Ectodermal cell (in vitro differentiated cells): ENCODE measurements around the gene COL27A1.
"Not testable (repeated sequence)": the region's sequence is repeated elsewhere in the genome, so short reads cannot be mapped to it uniquely, and the experiment has no call there.

Source experiments
- H3K27ac ChIP-seq: 2 replicates; pipeline ENCODE4 v1.7.0; 2013; ENCODE audit warnings: mild to moderate bottlenecking, low read depth, low read length; ENCODE audit not compliant: insufficient read depth, poor library complexity, severe bottlenecking
- H3K27me3 ChIP-seq: 2 replicates; pipeline ENCODE4 v1.7.0; 2013; ENCODE audit warnings: mild to moderate bottlenecking, low read length; ENCODE audit not compliant: insufficient read depth, control insufficient read depth, poor library complexity, severe bottlenecking
- H3K36me3 ChIP-seq: one replicate; pipeline ENCODE4 v1.7.0; 2013; ENCODE audit warnings: low read length; ENCODE audit not compliant: control insufficient read depth, insufficient read depth
- H3K4me1 ChIP-seq: one replicate; pipeline ENCODE4 v1.7.0; 2013; ENCODE audit warnings: low read length; ENCODE audit not compliant: control insufficient read depth, insufficient read depth
- H3K4me3 ChIP-seq: 2 replicates; pipeline ENCODE4 v1.7.0; 2013; ENCODE audit warnings: low read depth, low read length, control low read depth; ENCODE audit not compliant: insufficient read depth
- H3K9me3 ChIP-seq: 2 replicates; pipeline ENCODE4 v1.7.0; 2013; ENCODE audit warnings: mild to moderate bottlenecking, low read length, moderate library complexity; ENCODE audit not compliant: control insufficient read depth
- WGBS, 2 experiments: methylation state at CpG; one replicate each; pipeline ENCODE4 v1.1.7; 2013; ENCODE audit warnings: missing lambda C conversion rate in 2 of 2; 5-methylcytosine and 5-hydroxymethylcytosine counted together

COL27A1 gene

DNA sequence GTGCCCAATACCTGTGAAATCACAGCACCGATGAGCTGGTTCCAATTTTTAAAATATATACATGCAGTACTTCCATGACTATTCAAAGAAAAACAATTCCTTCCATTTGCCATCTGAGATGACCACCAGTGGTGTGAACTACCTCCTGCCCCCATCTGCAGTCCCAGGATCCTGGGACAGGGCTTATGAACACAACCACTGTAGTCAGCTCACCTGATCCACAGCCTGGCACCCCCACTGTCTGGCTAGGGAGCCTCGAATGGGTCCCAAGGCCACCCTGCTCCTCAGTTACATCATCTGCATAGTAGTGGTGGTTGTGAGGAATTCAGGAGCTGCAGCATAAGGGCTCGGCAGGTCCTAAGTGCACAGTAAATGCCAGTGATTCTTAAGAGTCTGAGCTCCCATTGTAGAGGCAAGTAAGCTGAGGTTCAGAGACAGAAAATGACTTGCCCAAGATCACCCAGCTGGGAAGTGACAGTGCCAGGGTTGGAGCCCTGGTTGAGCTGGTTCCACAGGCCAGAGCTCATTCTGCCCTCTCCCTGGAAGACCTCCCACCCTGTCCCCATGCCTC, 170.4 kb downstream of the COL27A1 start:
- not testable (repeated sequence) for H3K4me1 ChIP-seq
- 90 to 95% methylated on average over 2 to 3 of the region's 3 CpGs for WGBS, 2 experiments

DNA sequence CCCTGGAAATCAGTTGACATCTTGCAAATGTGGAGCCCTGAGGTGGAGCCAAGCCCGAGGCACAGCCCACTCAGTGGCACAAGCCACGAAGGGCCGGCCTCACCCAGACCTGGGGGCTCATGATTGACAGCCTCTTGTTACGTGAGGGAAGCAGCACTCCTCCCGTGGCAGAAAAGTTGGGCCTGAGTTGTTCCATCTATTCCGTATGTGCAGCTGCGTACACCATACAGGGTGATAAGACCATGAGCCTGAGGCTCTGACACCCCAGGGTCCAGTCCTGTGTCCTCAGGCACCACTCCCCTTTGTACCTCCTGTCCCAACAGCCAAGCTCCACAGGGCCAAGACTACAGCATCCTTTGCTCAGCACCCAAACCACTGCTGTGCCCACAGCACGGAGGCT, 172.4 kb downstream of the COL27A1 start:
- Histone ChIP-seq H3K27ac (no peak overlapping the region), H3K9me3 (no peaks in the 10 kb centered on the region), H3K27me3 (no peaks in the 10 kb centered on the region), H3K4me1 (no peaks in the 10 kb centered on the region), H3K36me3 (no peaks in the 10 kb centered on the region), H3K4me3 (no peak overlapping the region)
- 95% methylated on average over 8 of the region's 8 CpGs for WGBS, 2 experiments

More for the DNA sequence above, 170.4 kb downstream of the COL27A1 start:
- not testable (repeated sequence) for H3K27ac ChIP-seq, H3K36me3 ChIP-seq, H3K4me3 ChIP-seq, H3K9me3 ChIP-seq, H3K27me3 ChIP-seq

DNA sequence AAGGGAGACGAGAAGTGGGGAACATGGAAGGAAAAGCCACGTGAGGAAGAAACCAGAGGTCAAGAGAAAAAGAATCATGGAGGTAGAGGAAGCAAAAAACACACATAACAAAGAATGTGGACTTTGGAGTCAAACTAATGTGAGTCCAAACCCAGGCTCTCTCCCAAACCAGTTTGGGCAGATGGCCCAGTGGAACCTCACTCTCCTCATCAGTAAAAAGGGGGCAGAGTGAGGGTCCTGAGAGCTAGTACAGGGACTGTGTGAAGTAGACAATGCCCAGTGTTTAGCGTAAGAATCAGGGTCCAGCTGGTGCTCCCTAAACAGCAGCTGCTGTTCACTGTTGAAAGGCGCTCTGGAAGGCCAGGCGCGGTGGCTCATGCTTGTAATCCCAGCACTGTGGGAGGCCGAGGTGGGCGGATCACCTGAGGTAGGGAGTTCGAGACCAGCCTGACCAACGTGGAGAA, 173.1 kb downstream of the COL27A1 start:
- H3K27ac ChIP-seq, H3K36me3 ChIP-seq, H3K4me3 ChIP-seq, H3K4me1 ChIP-seq, H3K27me3 ChIP-seq, H3K9me3 ChIP-seq: not testable (repeated sequence)
- WGBS, 2 experiments: 89% methylated on average over 10 of the region's 10 CpGs

DNA sequence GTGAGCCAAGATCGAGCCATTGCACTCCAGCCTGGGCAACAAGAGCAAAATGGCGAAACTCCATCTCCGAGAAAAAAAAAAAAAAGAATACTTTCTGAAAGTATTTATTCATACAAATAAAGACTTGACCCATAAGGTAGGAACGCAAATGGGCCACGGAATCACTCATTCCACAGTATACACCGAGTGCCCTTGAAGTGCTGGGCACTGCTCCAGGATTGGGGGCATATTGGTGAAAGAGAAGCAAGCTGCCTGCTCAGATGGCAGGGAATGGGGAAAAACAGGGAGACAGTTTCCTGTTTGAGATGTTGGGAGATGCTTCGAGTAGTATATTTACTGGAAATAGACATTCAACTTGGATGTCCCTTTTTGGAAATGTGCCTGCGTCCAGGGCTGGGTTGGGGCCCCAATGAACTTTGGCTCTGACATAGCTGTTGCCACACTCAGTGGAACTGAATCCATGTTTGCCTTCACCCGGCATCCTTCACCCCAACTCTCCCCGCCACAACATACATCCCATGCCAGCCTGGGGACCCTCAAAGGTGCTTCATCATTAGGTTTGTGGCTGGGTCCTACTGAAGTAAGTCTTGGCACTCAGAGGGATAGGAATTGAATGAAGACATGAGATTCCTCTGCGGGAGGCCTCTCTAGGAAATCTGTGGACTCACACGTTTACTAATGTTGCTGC, 173.7 kb downstream of the COL27A1 start:
- not testable (repeated sequence) for H3K9me3 ChIP-seq, H3K27me3 ChIP-seq, H3K4me3 ChIP-seq, H3K27ac ChIP-seq, H3K4me1 ChIP-seq, H3K36me3 ChIP-seq
- 94% methylated on average over 5 to 10 of the region's 12 CpGs for WGBS, 2 experiments

DNA sequence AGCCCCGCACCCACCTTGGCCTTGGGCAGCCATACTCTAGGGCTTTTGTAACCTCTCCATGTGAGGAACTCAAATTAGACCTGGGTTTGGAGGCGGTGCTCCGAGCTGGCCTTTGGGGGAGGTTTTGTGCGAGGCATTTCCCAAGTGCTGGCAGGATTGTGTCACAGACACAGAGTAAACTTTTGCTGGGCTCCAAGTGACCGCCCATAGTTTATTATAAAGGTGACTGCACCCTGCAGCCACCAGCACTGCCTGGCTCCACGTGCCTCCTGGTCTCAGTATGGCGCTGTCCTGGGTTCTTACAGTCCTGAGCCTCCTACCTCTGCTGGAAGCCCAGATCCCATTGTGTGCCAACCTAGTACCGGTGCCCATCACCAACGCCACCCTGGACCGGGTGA, 174.3 kb downstream of the COL27A1 start, which contains the start of gene ORM2:
TSS of gene ORM2 (plus strand) at position 245 of the 398 bp plus-strand sequence. CDS start at position 281, 36 bp downstream.
- not testable (repeated sequence) for H3K4me3 ChIP-seq, H3K36me3 ChIP-seq, H3K27ac ChIP-seq, H3K9me3 ChIP-seq, H3K4me1 ChIP-seq, H3K27me3 ChIP-seq
- 100% methylated on average over 2 of the region's 10 CpGs; no CpG with 5 or more reads in 1 of the 2 experiments for WGBS, 2 experiments

DNA sequence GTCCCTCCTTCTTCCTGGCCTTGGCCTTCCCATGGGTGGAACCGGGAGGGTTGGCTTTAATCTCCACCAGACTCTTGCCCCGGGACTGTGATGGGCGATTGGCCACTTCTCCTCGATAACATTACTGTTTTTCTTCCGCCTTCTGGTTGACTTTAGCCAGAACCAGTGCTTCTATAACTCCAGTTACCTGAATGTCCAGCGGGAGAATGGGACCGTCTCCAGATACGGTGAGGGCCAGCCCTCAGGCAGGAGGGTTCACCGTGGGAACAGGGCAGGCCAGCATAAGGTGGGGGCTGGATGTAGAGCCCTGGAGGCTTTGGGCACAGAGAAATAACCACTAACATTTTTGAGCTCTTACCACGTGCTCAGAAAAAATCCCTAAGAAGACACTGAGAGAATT, 175.3 kb downstream of the COL27A1 start:
- H3K27ac ChIP-seq: no peak overlapping the region
- no peak overlapping the region for H3K4me3 ChIP-seq
- no peaks in the 10 kb centered on the region for H3K36me3 ChIP-seq
- H3K9me3 ChIP-seq: no peaks in the 10 kb centered on the region
- no peaks in the 10 kb centered on the region for H3K27me3 ChIP-seq
- H3K4me1 ChIP-seq: no peaks in the 10 kb centered on the region
- 90 to 92% methylated on average over 9 to 10 of the region's 10 CpGs for WGBS, 2 experiments

DNA sequence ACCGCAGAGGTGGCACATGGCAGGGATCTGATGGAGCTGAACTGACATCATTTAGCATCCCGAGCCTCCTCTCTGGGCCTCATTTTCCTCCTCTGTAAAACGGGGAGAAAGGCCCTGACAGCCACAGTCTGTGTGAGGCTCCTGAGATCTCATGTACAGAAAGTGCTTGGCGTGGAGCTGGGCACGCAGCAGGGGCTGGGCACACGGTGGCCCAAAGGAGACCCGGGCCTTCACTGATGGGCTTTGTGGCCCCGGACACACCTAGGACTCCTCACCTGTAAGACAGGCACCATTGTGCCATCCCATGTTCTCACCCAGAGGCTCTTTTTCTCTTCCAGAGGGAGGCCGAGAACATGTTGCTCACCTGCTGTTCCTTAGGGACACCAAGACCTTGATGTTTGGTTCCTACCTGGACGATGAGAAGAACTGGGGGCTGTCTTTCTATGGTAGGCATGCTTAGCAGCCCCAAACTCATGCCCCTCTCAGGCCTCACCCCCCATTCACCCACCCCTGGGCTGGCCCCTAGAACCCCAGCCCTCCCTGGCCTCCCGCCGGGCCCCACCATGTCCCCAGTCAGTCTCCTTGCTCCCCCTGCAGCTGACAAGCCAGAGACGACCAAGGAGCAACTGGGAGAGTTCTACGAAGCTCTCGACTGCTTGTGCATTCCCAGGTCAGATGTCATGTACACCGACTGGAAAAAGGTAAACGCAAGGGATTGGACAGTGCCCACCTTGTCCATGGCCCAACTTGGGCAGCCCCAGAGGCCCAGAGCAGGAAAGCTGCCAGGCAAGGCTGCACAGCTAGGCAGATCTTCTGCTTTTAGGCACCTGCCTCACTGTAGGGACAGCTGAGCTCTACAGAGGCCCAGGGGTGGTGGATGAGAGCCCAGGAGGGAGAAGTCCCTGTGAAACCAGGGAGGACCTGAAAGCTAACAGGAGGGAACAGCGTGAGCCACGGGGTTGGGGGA, 176.2 kb downstream of the COL27A1 start:
- WGBS, 2 experiments: 91 to 93% methylated on average over 15 of the region's 19 CpGs
- not testable (repeated sequence) for H3K27me3 ChIP-seq, H3K9me3 ChIP-seq, H3K4me1 ChIP-seq, H3K4me3 ChIP-seq, H3K36me3 ChIP-seq, H3K27ac ChIP-seq

DNA sequence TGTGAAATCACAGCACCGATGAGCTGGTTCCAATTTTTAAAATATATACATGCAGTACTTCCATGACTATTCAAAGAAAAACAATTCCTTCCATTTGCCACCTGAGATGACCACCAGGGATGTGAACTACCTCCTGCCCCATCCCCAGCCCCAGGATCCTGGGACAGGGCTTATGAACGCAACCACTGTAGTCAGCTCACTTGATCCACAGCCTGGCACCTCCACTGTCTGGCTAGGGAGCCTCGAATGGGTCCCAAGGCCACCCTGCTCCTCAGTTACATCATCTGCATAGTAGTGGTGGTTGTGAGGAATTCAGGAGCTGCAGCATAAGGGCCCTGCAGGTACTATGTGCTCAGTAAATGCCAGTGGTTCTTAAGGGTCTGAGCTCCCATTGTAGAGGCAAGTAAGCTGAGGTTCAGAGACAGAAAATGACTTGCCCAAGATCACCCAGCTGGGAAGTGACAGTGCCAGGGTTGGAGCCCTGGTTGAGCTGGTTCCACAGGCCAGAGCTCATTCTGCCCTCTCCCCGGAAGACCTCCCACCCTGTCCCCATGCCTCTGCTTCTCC, 177.2 kb downstream of the COL27A1 start:
- H3K4me1 ChIP-seq, H3K36me3 ChIP-seq, H3K27me3 ChIP-seq, H3K4me3 ChIP-seq, H3K27ac ChIP-seq, H3K9me3 ChIP-seq: not testable (repeated sequence)
- 89 to 96% methylated on average over 2 to 4 of the region's 4 CpGs for WGBS, 2 experiments

DNA sequence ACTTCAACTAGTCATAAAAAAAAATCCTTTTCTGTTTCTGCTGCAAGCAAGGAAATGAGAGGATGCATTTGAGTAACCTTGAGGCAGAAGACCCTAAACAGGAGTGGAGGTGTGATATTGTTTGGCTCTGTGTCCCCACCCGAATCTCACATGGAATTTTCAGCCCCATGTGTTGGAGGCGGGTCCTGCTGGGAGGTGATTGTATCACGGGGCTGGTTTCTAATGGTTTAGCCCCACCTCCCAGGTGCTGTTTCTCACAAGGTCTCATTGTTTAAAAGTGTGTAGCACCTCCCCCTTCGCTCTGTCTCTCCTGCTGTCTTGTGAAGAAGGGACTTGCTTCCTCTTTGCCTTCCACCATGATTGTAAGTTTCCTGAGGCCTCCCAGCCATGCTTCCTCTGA, 178.4 kb downstream of the COL27A1 start:
- not testable (repeated sequence) for H3K27ac ChIP-seq, H3K4me3 ChIP-seq, H3K4me1 ChIP-seq, H3K27me3 ChIP-seq, H3K9me3 ChIP-seq, H3K36me3 ChIP-seq
- WGBS, 2 experiments: 71 to 89% methylated on average over 1 of the region's 4 CpGs

DNA sequence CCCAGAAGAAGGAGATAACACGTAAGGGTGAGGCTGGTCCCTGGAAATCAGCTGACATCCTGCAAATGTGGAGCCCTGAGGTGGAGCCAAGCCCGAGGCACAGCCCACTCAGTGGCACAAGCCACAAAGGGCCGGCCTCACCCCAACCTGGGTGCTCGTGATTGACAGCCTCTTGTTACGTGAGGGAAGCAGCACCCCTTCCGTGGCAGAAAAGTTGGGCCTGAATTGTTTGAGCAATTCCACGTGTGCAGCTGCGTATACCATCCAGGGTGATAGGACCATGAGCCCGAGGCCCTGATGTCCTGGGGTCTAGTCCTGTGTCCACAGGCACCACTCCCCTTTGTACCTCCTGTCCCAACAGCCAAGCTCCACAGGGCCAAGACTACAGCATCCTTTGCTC, 179.2 kb downstream of the COL27A1 start:
- Histone ChIP-seq H3K27me3 (no peaks in the 10 kb centered on the region), H3K36me3 (no peaks in the 10 kb centered on the region), H3K9me3 (no peaks in the 10 kb centered on the region), H3K27ac (no peak overlapping the region), H3K4me1 (no peaks in the 10 kb centered on the region), H3K4me3 (no peak overlapping the region)
- WGBS, 2 experiments: 95 to 97% methylated on average over 9 of the region's 9 CpGs
